ENCODE data around the gene FOXL3. TPM values are rescaled to one million over a fixed set of nuclear protein-coding genes. Genes with fewer than 3 reads are reported as not detected.

The FOXL3 gene
- total RNA-seq, 1 experiment from 2014 or later, result not detected

GRCh38 chr7:266851-267840 lies 22.8 kb upstream of the FOXL3 start:
- POLR2A ChIA-PET, result no interaction called here
- intact Hi-C loops (cut with micrococcal nuclease), result loop anchor here (1.0 kb wide), 1 partner anchor 203 kb away; no protein-coding TSS in a partner anchor
- Mint-ChIP-seq H3K36me3 (ENCODE audit: insufficient read depth, unreplicated experiment) (peaks cover 4% of the 10 kb centered on the region), H3K4me3 (ENCODE audit: unreplicated experiment) (no peak overlapping the region), H3K4me1 (ENCODE audit: insufficient read depth, unreplicated experiment) (no peaks in the 10 kb centered on the region), H3K27me3 (ENCODE audit: insufficient read depth, unreplicated experiment) (peaks cover 14% of the 10 kb centered on the region), H3K27ac (ENCODE audit: low read depth, unreplicated experiment) (no peak overlapping the region), H3K9me3 (ENCODE audit: unreplicated experiment) (peaks cover 6% of the 10 kb centered on the region)
- peak; percentile 69 for DNase-seq (ENCODE audit: unreplicated experiment)
- peak; percentile 96 for TF ChIP-seq CTCF (IDR thresholded peaks at IDR 0.05; ENCODE audit: unreplicated experiment)
- no TSS peak for BruUV-seq (replicated peaks)
- CTCF ChIA-PET, result interaction anchor here (0.5 to 2.2 kb wide), 17 partner anchors 11 to 402 kb away, joined by 3 to 11 read pairs (median 4); no protein-coding TSS in a partner anchor

GRCh38 chr7:268991-269390 lies 21.0 kb upstream of the FOXL3 start:
- no peak overlapping the region for H3K27ac Mint-ChIP-seq (ENCODE audit: low read depth, unreplicated experiment)
- H3K4me3 Mint-ChIP-seq (ENCODE audit: unreplicated experiment), result no peak overlapping the region
- no TSS peak for BruUV-seq (replicated peaks)
- no peaks in the 10 kb centered on the region for H3K9me3 Mint-ChIP-seq (ENCODE audit: unreplicated experiment)
- intact Hi-C loops (cut with micrococcal nuclease), result no loop called here
- H3K36me3 Mint-ChIP-seq (ENCODE audit: insufficient read depth, unreplicated experiment), result no peaks in the 10 kb centered on the region
- CTCF ChIA-PET, result no interaction called here
- POLR2A ChIA-PET, result no interaction called here
- TF ChIP-seq CTCF (IDR thresholded peaks at IDR 0.05; ENCODE audit: unreplicated experiment), result no peak
- DNase-seq (ENCODE audit: unreplicated experiment), result no peak
- no peaks in the 10 kb centered on the region for H3K4me1 Mint-ChIP-seq (ENCODE audit: insufficient read depth, unreplicated experiment)
- peaks cover 17% of the 10 kb centered on the region for H3K27me3 Mint-ChIP-seq (ENCODE audit: insufficient read depth, unreplicated experiment)

- no peak for TF ChIP-seq CTCF (IDR thresholded peaks at IDR 0.05; ENCODE audit: unreplicated experiment)
- no TSS peak for BruUV-seq (replicated peaks)
- DNase-seq (ENCODE audit: unreplicated experiment), result no peak
- no peak overlapping the region for H3K27ac Mint-ChIP-seq (ENCODE audit: low read depth, unreplicated experiment)
- H3K27me3 Mint-ChIP-seq (ENCODE audit: insufficient read depth, unreplicated experiment), result peaks cover 24% of the 10 kb centered on the region
- peaks cover 5% of the 10 kb centered on the region for H3K9me3 Mint-ChIP-seq (ENCODE audit: unreplicated experiment)
- POLR2A ChIA-PET, result no interaction called here
- H3K4me1 Mint-ChIP-seq (ENCODE audit: insufficient read depth, unreplicated experiment), result no peaks in the 10 kb centered on the region
- CTCF ChIA-PET, result interaction anchor here (0.5 kb wide), 1 partner anchor 18 kb away, joined by 3 read pairs; no protein-coding TSS in a partner anchor
- H3K4me3 Mint-ChIP-seq (ENCODE audit: unreplicated experiment), result no peak overlapping the region
- intact Hi-C loops (cut with micrococcal nuclease), result no loop called here
- no peaks in the 10 kb centered on the region for H3K36me3 Mint-ChIP-seq (ENCODE audit: insufficient read depth, unreplicated experiment)
These were observed 20.2 kb upstream of the FOXL3 start for GRCh38 chr7:269721-270120.

GRCh38 chr7:270351-270983 lies 19.5 kb upstream of the FOXL3 start:
- Mint-ChIP-seq H3K27me3 (ENCODE audit: insufficient read depth, unreplicated experiment) (peaks cover 24% of the 10 kb centered on the region), H3K27ac (ENCODE audit: low read depth, unreplicated experiment) (no peak overlapping the region), H3K9me3 (ENCODE audit: unreplicated experiment) (peaks cover 5% of the 10 kb centered on the region), H3K4me3 (ENCODE audit: unreplicated experiment) (no peak overlapping the region), H3K4me1 (ENCODE audit: insufficient read depth, unreplicated experiment) (no peaks in the 10 kb centered on the region), H3K36me3 (ENCODE audit: insufficient read depth, unreplicated experiment) (no peaks in the 10 kb centered on the region)
- CTCF ChIA-PET, result interaction anchor here (0.5 to 0.6 kb wide), 2 partner anchors 17 to 96 kb away, joined by 3 read pairs; no protein-coding TSS in a partner anchor
- DNase-seq (ENCODE audit: unreplicated experiment), result no peak
- BruUV-seq (replicated peaks), result no TSS peak
- no peak for TF ChIP-seq CTCF (IDR thresholded peaks at IDR 0.05; ENCODE audit: unreplicated experiment)
- POLR2A ChIA-PET, result no interaction called here
- intact Hi-C loops (cut with micrococcal nuclease), result no loop called here
